GM19395 (cell line): ENCODE data around the gene SPO11.

Experiments
- ATAC-seq: cut with Tn5 transposase; IDR thresholded peaks from one replicate; pipeline ENCODE4 v1.9.1; 2021; ENCODE audit warnings: mild to moderate bottlenecking, moderate library complexity; ENCODE audit not compliant: unreplicated experiment

The SPO11 gene

GRCh38 chr20:57309544-57310115 is 20.0 kb upstream of the SPO11 start:
- no peak for ATAC-seq

DNA sequence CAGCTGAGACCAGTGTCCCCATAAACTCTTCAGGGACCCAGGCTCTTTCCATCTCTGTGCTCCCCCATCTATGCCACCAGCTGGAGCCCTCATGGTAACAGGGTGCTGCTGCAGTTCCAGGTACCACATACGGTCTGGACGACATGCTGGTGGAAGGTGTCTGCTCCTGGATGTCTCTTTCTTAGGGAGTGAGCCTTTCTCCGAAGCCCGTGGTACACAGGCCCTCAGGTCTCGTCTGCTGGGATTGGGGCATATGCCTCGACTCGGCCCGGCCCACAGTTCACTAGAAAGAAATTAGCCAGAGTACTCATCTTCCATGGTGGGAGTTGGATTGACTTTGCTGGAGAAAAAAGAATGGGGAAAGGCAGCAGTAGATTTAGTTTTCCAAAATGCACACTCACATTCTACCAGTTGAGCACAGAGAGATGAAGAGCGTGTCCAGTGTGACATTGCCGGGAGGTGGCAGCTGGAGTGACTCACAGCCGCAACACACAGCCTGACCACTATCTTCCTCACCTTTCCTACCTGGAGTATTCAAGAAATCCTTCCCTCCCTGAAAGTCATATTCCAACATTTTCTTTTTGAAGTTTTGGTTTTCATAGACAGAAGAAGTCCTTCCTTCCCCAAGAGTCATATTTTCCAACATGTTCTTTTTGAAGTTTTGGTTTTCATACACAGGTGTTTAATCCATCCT is 18.6 kb upstream of the SPO11 start:
- no peak for ATAC-seq

DNA sequence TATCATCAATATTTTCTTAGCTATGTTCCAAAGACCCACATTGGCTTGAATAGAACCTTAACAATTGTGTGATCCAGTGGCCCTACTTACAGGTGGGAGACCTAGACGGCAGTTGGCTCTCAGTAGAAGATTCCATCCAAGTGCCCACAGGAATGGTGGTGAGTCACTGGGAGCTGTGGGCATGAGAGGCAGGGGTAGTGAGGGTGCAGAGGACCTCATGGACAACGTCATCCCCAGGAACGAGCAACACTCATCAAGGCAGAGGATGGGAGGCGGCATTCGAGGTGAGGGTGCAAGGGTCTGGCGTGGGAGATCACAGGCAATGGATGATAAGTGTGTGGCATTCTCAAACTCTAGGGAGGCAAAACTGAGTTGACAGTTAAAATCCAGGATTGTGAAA is 17.5 kb upstream of the SPO11 start:
- ATAC-seq: no peak

GRCh38 chr20:57313230-57313629 is 16.4 kb upstream of the SPO11 start:
- ATAC-seq: no peak

DNA sequence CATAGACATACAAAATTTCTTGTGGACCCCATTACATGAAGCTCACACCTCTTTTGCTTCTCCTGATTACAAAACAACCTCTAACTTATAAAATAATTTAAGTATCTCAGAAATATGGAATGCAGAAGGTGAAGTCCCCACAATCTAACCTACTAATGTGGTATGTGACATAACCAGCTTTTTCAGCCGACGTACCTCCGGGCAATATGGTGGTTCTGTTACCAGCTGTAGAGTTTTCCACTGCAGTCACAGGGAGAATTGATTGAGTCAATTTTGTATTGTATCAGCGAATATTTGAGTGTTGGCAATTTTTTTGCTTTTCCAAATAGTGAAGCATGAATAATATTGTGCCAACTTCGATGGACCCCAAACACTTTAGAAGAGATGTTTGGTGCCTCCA is 15.7 kb upstream of the SPO11 start:
- ATAC-seq: no peak

- no peak for ATAC-seq
Measured at GRCh38 chr20:57315083-57315975, 14.3 kb upstream of the SPO11 start.

DNA sequence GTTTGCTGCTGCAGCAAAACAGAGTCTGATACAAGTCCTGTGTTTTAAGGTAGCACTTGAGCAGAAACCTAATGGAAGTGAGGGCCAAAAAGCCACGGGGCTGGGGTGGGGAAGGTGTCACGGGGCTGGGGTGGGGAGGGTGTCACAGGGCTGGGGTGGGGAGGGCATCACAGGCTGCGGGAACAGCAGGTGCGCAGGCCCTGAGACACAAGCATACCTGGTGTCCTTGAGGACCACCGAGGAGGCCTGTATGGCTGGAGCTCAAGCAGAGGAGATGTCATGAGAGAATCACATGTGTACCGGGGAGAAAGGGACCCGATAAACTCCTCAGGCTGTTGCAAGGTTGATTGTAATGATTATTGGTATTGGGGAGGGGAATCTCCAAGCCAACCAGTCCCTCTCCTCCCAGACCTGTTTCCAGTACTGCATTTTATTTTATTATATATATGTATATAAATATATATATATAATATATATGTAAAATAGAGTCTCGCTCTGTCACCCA is 13.6 kb upstream of the SPO11 start:
- no peak for ATAC-seq

DNA sequence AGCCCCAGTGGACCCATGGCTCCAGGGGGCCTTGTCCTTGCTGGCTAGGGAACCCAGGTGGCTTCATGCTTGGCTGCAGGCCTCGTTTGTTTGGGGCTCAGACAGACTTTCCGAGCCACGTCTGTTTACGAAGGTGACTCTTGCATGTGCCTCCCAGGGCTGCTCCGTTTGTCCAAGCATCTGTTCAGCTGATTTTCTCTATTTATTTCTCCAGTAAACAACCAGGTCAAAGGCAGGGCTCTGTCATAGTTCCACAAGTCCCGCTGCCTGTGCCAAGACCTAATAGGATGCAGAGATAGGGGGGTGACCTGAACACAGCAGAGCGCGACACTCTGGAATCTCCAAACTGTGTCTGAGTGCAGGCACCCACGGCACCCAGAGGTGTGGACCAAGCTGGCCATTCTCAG is 12.8 kb upstream of the SPO11 start:
- ATAC-seq: no peak

GRCh38 chr20:57317316-57317788 is 12.3 kb upstream of the SPO11 start:
- no peak for ATAC-seq

DNA sequence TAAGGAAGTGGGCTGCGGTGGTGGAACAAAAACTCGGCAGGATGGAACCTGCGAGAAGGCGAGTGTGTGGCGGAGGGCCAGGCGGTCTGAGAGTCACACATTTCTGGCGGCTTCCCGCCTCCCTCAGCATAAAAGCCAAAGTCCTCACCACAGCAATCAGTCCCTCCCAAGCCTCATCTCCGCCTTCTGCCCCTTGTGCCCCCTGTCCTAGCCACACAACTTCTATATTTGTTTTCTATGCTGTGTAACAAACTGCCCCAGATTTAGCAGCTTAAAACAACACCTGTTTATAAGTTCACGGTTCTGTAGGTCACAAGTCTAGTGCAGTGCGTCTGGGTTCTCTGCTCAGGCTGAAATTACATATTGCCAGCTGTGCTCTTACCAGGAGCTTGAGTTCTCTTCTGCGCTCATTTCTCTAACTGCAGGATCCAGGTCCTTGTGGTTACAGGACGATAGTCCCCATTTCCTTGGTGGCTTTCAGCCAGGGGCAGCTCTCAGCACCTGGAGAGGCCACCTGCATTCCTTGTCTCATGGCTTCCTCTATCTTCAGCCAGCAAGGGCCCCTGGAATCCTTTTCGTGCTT is 11.7 kb upstream of the SPO11 start:
- ATAC-seq: no peak

DNA sequence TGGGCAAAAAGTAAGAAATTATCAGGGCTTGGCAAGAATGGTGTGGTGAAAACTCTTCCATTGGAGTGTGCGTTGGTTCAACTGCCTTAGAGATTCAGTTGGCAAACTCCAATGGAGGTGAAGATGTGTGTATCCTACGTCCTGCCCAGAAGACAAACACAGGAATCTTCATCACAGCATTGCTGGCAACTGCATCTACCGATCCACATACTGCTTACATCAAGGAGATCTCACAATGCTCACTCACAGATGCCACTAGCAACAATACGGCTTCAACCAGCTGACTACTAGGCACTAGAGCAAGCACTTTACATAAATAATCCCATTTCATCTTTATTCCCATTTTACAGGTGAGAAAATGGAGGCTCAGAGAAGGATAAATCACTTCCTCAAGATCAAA is 10.0 kb upstream of the SPO11 start:
- no peak for ATAC-seq

GRCh38 chr20:57320358-57320757 is 9.2 kb upstream of the SPO11 start:
- no peak for ATAC-seq

DNA sequence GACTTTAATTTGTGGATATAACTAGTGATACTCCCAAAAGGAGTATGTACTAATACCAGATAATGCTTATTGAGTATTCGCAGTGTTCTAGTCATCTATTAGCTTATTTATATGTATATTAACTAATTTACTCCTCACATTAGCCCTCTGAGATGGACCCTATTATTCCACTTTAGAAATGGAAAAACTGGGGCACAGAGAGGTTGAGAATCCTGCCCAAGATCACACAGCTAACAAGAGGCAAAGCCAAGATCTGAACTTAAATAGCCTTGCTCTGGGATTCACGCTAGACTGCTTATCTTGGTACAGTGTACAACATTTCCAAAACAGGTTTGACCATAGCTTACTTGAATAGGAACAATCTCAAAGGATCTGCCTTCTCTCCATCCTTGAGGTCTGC is 8.5 kb upstream of the SPO11 start:
- no peak for ATAC-seq

DNA sequence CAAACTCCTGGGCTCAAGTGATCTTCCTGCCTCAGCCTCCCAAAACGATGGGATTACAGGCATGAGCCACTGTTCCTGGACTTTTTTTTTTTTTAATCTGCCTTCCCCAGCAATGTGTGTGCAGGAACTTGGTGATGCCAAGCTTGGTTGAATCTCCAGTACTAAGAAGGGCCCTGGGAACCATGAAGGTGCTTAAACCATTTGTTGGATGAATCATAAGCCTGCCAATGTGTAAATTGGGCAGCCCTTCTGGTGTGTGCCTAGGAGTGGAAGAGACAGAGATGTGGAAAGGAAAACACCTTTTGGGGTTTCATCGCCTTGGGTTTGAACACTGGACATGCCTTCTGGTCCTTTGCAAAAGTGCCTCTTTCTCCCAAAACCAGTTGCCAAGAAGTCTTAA is 7.1 kb upstream of the SPO11 start:
- no peak for ATAC-seq

DNA sequence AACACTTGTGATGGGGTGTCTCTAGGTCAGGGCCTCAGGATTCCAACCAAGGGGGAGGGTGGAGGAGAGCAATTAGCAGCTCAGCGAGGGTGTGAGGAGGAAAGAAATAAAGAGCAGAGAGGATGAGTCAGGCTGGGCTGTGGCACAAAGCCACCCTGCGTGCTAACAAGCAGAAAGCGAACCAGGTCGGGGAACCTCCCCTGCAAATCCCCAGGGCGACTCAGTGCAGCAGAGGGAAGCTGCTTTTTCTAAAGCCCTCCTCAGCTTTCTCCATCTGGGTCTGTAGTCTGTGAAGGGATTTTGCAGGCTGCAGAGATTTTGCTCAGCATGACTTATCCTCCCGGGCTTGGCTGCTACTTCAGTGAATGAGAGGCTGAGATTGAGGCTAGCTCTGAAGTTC is 6.6 kb upstream of the SPO11 start:
- no peak for ATAC-seq

DNA sequence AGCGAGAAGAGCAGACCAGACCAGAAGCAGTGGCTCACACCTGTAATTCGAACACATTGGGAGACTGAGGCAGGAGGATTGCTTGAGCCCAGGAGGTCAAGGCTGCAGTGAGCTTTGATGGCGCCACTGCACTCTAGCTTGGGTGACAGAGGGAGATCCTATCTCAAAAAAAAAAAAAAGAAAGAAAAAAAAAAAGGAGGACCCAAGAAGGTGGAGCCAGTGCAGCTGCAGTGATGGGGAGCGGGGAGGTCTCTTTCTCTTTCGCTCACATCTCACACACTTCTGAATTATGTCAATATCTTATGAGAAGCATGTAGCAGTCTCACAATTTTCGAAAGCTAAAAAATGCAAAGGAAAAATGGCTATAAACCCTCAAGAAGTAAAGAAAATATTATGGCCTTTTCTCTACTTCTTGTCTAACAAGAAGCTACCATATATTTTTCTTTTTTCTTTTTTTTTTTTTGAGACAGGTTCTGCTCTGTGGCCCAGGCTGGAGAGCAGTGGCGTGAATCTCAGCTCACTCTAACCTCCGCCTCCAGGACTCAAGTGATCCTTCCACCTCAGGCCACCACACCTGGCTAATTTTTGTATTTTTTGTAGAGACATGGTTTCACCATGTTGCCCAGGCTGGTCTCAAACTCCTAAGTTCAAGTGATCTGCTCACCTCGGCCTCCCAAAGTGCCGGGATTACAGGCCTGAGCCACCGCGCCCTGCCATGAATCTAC is 3.8 kb upstream of the SPO11 start:
- no peak for ATAC-seq

DNA sequence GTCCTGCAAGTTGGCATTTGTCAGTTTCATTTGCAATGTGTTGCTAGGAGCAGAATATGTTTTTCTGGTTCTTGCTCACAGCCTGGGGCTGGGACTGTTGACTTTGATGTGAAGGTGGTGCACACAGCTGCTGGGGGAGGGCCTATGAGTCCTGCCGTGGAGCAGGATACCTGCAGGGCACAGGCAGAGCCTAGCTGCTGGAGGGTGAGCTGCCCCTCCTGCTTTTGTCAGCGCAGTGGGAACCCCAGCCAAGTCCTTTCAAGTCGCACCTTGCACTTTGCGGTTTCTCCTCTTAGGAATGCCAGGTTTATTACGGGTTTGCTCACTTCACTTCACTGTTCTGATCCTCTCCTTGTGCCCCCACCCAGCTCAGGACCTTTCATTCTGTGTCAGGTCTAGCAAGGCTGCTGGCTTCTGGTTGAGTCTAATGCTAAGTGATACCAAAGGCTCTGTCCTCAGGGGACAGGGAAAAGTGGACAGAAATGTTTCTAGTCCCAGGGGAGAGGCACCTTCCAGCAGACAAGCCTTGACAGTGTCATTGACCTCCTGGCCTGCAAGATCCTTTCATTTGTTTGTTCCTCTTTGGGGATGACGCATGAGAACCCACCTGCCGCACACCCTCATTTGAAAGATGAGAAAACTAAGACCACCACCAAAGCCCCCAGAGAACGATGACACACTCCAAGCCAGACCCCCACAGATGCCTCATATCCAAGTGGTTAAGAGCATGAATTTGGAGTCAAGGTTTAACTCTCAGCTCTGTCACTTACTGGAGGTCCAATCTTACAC is 2.7 kb upstream of the SPO11 start:
- ATAC-seq: no peak

GRCh38 chr20:57327820-57328219 is 1.8 kb upstream of the SPO11 start:
- ATAC-seq: no peak

DNA sequence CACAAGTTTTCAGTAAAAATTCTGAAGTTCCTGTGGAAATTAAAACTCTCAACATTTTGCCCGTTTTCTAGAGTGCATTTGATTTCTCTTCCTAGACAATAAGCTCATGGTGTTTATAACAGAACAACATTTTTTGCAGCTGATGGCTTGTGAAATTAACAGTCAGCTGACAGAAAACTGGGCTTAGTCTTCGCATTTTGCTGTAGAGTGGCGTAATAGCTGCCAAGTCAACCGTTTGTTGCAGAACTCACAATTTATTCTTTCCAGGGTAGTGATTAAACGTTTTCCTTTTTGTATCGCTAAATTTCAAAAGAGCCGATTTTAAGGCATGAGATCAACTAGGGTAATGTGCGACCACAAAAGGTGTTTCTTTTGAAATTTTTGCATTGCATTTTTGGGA is 1.4 kb downstream of the SPO11 start:
- no peak for ATAC-seq
